IPS-18c (cell line): Measurements from ENCODE around the gene GTSF1L.
"Not testable (repeated sequence)": the region's sequence is repeated elsewhere in the genome, so short reads cannot be mapped to it uniquely, and the experiment has no call there.

ENCODE experiments used
- H3K4me3 ChIP-seq: 2 replicates; pipeline ENCODE4 v1.7.0; 2013; ENCODE audit warnings: low read depth, mild to moderate bottlenecking, low read length, moderate library complexity; ENCODE audit not compliant: insufficient read depth
- H3K9me3 ChIP-seq: one replicate; pipeline ENCODE4 v1.6.1; 2013; ENCODE audit warnings: mild to moderate bottlenecking, low read length, moderate library complexity; ENCODE audit not compliant: control insufficient read depth, insufficient read depth

Gene GTSF1L

GRCh38 chr20:43726811-43727338 lies at the start of gene GTSF1L:
GTSF1L (minus strand) TSS chr20:43727002; CDS start chr20:43726694, 308 bp downstream.
- no peaks in the 10 kb centered on the region for H3K9me3 ChIP-seq
- no peak within 1 kb of the TSS for H3K4me3 ChIP-seq

- H3K4me3 ChIP-seq, result no peak overlapping the region
Measured at GRCh38 chr20:43774754-43775153, 48.0 kb upstream of the GTSF1L start.

DNA sequence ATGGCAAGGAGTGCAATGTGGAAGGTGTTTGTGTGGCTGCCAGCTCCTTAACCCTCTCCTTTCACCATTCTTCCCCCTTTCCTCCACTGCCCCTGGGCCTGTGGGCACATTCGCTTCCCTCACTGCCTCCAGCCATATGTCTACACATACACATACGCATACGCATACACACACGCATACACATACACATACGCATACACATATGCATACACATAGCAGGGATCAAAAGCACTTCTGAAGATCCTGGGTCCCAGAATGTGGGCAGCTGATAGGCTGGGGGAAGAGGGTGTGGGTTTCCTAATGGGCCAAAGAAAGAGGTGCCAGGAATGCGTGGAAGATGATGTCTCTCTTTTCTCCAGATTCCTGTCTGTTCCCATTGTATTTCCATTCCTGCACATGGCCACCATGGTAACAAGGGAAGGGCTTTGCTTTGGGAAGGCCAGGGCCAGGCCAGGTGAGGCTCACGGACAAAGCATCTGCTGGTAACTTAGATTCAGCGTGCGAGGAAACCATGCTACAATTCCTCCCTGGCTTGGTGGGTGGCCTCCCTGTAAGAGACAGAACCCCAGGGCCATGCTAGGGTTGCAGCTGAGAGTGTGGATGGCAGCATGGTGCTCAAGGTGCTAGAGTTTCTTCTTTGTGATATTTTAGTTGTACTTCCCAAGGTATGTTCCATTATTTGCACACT lies 44.8 kb upstream of the GTSF1L start:
- H3K9me3 ChIP-seq, result no peaks in the 10 kb centered on the region
- no peak overlapping the region for H3K4me3 ChIP-seq

More at GRCh38 chr20:43774754-43775153, 48.0 kb upstream of the GTSF1L start:
- peaks cover 4% of the 10 kb centered on the region for H3K9me3 ChIP-seq

- H3K9me3 ChIP-seq, result peaks cover 2% of the 10 kb centered on the region
- H3K4me3 ChIP-seq, result no peak overlapping the region
Measured at GRCh38 chr20:43770342-43770741, 43.5 kb upstream of the GTSF1L start.

- peaks cover 2% of the 10 kb centered on the region for H3K9me3 ChIP-seq
Measured at GRCh38 chr20:43767686-43768474, 41.1 kb upstream of the GTSF1L start.

GRCh38 chr20:43766917-43767316 lies 40.1 kb upstream of the GTSF1L start:
- Histone ChIP-seq H3K9me3 (peaks cover 2% of the 10 kb centered on the region), H3K4me3 (no peak overlapping the region)

More at GRCh38 chr20:43767686-43768474, 41.1 kb upstream of the GTSF1L start:
- no peak overlapping the region for H3K4me3 ChIP-seq

DNA sequence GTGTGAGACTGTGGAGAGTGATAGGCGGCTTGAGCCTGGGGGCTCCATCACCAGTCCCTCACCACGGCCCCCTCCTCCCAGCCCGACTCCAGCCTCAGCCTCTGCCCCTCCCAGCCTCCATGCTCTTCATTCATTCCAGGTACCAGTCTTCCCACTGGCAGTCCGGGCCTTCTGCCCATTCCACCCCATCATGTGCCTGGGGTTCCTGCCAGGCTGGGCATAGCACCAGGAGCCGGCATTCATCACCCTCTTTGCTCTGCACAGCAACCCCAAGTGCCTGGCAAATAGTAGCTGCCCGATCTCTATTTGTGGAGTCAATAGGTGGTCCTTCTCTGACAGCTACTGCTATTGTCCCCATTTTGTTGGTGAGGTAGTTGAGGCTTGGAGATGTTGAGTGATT lies 39.6 kb upstream of the GTSF1L start:
- Histone ChIP-seq H3K4me3 (no peak overlapping the region), H3K9me3 (peaks cover 2% of the 10 kb centered on the region)

DNA sequence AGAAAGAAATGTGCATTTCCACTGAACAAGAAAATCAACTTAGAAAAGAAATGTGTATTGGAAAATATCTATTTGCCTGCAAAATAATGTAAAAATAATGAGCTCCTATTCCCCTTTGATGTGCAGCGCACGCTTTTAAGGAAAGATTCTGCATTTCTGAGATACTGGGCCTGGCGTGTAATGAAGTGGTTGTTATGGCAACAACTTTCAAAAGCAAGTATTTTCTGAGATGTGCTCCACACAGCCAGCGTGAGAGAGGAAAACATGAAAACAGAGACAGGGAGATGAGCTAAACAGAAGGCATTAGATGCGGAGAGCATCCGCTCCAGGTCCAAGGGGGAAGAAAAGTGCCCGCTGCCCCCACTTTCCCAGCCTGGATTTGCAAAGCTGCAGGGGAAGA lies 39.1 kb upstream of the GTSF1L start:
- Histone ChIP-seq H3K9me3 (peaks cover 2% of the 10 kb centered on the region), H3K4me3 (no peak overlapping the region)

GRCh38 chr20:43762911-43763310 lies 36.1 kb upstream of the GTSF1L start:
- peaks cover 4% of the 10 kb centered on the region for H3K9me3 ChIP-seq
- no peak overlapping the region for H3K4me3 ChIP-seq

DNA sequence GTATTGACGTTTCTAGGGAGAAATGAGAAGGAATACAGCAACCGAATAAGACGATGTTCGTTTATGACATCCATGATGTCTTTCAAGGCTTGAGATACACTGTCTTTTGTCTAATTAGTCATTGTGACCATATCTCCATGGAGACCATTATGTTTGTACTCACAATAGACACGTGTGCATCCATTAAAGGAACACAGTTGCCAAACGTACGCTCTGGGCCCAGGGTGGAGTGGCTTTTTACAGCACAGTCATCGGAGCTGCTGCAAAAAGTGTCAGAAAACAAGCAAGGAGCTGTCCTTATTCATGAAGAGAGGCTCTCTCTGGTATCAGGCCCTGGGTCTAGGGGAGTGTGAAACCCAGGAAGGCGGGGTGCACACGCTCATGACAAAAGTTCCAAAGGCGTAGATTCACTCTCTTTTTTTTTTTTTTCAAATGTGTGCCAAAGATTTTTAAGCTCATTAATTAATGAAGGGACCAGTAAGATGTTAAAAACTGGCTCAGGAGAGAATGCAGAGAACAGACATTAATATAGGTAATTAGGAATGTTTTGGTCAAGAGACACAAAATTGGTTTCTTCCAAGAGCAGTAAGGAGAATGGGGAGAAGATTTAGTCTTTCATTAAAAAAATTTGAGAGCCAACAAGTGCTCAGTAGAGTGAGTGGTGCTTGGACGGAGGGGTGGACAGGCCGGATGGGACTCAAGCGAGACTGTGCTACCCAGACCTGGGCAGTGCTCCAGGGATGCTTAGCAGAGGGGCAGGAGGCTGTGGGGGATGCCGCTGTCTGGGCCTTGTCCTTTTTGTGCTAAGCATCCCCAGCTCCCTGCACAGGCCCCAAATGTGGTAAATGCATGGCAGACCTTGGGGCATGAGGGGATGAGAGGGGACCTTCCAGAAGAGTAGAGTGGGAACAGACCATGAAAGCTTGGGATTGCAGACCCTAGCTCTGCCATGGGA lies 34.9 kb upstream of the GTSF1L start:
- H3K4me3 ChIP-seq, result no peak overlapping the region

DNA sequence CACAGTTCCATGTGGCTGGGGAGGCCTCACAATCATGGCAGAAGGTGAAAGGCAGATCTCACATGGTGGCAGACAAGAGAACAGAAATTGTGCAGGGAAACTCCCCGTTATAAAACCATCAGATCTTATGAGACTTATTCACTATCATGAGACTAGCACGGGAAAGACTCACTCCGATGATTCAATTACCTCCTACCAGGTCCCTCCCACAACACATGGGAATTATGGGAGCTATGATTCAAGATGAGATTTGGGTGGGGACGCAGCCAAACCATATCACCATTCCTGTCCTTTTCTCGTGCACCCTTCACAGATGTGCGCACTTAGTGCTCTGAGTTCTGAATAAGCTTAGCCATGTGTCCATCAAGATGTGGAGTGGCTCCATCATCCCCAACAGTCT lies 31.1 kb upstream of the GTSF1L start:
- H3K9me3 ChIP-seq, H3K4me3 ChIP-seq: not testable (repeated sequence)

More for the DNA sequence above, 34.9 kb upstream of the GTSF1L start:
- H3K9me3 ChIP-seq, result peaks cover 4% of the 10 kb centered on the region

GRCh38 chr20:43755851-43756250 lies 29.0 kb upstream of the GTSF1L start:
- Histone ChIP-seq H3K9me3 (peaks cover 2% of the 10 kb centered on the region), H3K4me3 (no peak overlapping the region)

GRCh38 chr20:43755390-43755789 lies 28.6 kb upstream of the GTSF1L start:
- no peak overlapping the region for H3K4me3 ChIP-seq
- H3K9me3 ChIP-seq, result peaks cover 2% of the 10 kb centered on the region

- Histone ChIP-seq H3K9me3 (no peaks in the 10 kb centered on the region), H3K4me3 (no peak overlapping the region)
Measured at GRCh38 chr20:43752561-43753301, 25.9 kb upstream of the GTSF1L start.

- Histone ChIP-seq H3K9me3 (no peaks in the 10 kb centered on the region), H3K4me3 (no peak overlapping the region)
Measured at GRCh38 chr20:43752051-43752360, 25.2 kb upstream of the GTSF1L start.

GRCh38 chr20:43751167-43752050 lies 24.6 kb upstream of the GTSF1L start:
- H3K9me3 ChIP-seq, result no peaks in the 10 kb centered on the region
- no peak overlapping the region for H3K4me3 ChIP-seq
